K562 (cell line): ENCODE data around the gene CSTPP1. TPM values are rescaled to one million over a fixed set of nuclear protein-coding genes. Genes with fewer than 3 reads are reported as not detected.

ENCODE experiments used
- CCAR2 ChIP-seq: fragments of 200-400 bp; formaldehyde crosslinking; IDR thresholded peaks from 2 replicates; pipeline ENCODE4 v1.6.1; 2017; ENCODE audit warnings: mild to moderate bottlenecking, low read depth, low read length
- CCNT2 ChIP-seq: IDR thresholded peaks from 2 replicates; pipeline ENCODE4 v1.6.1; 2011; ENCODE audit warnings: borderline replicate concordance, low read depth, mild to moderate bottlenecking, moderate library complexity, mixed read lengths, low read length; ENCODE audit not compliant: insufficient read length; ENCODE audit errors: extremely low read depth
- CREB5 ChIP-seq: fragments of 250-450 bp; sonication (Bioruptor Pico); IDR thresholded peaks from 2 replicates; pipeline ENCODE4 v1.5.0; 2020; ENCODE audit warnings: mild to moderate bottlenecking
- CTBP1 ChIP-seq: fragments of 450-650 bp; IDR thresholded peaks from 2 replicates; pipeline ENCODE4 v1.6.1; 2016; ENCODE audit warnings: borderline replicate concordance
- MCM7 ChIP-seq, 2 experiments: fragments of 450-650 bp; IDR thresholded peaks; 2 replicates each; pipeline ENCODE4 v1.6.1; 2016 to 2018
- NCOA6 ChIP-seq: fragments of 450-650 bp; IDR thresholded peaks from 2 replicates; pipeline ENCODE4 v1.6.1; 2017; ENCODE audit warnings: mild to moderate bottlenecking
- NFIC ChIP-seq: fragments of 450-650 bp; IDR thresholded peaks from 2 replicates; pipeline ENCODE4 v1.6.1; 2017; ENCODE audit warnings: mild to moderate bottlenecking, inconsistent platforms
- PCBP1 ChIP-seq: fragments of 200-400 bp; formaldehyde crosslinking; IDR thresholded peaks from 2 replicates; pipeline ENCODE4 v1.6.1; 2018; ENCODE audit warnings: mild to moderate bottlenecking, low read depth, low read length; ENCODE audit not compliant: poor library complexity, severe bottlenecking
- PHF8 ChIP-seq: fragments of 200-600 bp; sonication (generic); IDR thresholded peaks from 2 replicates; pipeline ENCODE4 v1.6.1; 2012; ENCODE audit warnings: mixed run types, mild to moderate bottlenecking, inconsistent platforms, low read length, moderate library complexity, borderline replicate concordance
- POLR2G ChIP-seq: fragments of 200-400 bp; formaldehyde crosslinking; IDR thresholded peaks from 2 replicates; pipeline ENCODE4 v1.6.1; 2017; ENCODE audit warnings: low read depth, mild to moderate bottlenecking, antibody characterized with exemption, low read length, moderate library complexity
- SIX5 ChIP-seq, 2 experiments: IDR thresholded peaks; 2 replicates each; pipeline ENCODE4 v1.6.1; 2011; ENCODE audit warnings: low read length in 2 of 2, borderline replicate concordance in 1 of 2, low read depth in 1 of 2, mild to moderate bottlenecking in 1 of 2, moderate library complexity in 1 of 2; ENCODE audit not compliant: insufficient read depth in 1 of 2
- TGIF2 ChIP-seq: sonication (generic); formaldehyde crosslinking; IDR thresholded peaks from 2 replicates; pipeline ENCODE4 v1.8.1; 2022; ENCODE audit warnings: mild to moderate bottlenecking, missing genetic modification reagents, moderate library complexity
- VEZF1 ChIP-seq: fragments of 200-800 bp; sonication (Bioruptor generic); IDR thresholded peaks from 2 replicates; pipeline ENCODE4 v1.6.1; 2017; ENCODE audit warnings: missing genetic modification characterization, missing compliant biosample characterization
- YBX1 ChIP-seq: fragments of 450-650 bp; IDR thresholded peaks from 2 replicates; pipeline ENCODE4 v1.7.1; 2016; ENCODE audit warnings: mild to moderate bottlenecking
- ZBTB8A ChIP-seq: fragments of 450-650 bp; IDR thresholded peaks from 2 replicates; pipeline ENCODE4 v1.6.1; 2018; ENCODE audit warnings: mild to moderate bottlenecking, moderate library complexity; ENCODE audit not compliant: partially characterized antibody
- ZC3H4 ChIP-seq: sonication (generic); formaldehyde crosslinking; IDR thresholded peaks from 2 replicates; pipeline ENCODE4 v1.9.0; 2021; ENCODE audit warnings: missing genetic modification reagents, borderline replicate concordance
- ZNF143 ChIP-seq: sonication (generic); formaldehyde crosslinking; IDR thresholded peaks from 2 replicates; pipeline ENCODE4 v1.9.0; 2022; ENCODE audit warnings: mild to moderate bottlenecking, missing genetic modification reagents
- ZNF23 ChIP-seq: fragments of 250-450 bp; sonication (Bioruptor Pico); IDR thresholded peaks from 2 replicates; pipeline ENCODE4 v1.4.0; 2020; ENCODE audit warnings: mild to moderate bottlenecking
- ZNF584 ChIP-seq: fragments of 200-800 bp; sonication (Bioruptor generic); IDR thresholded peaks from 2 replicates; pipeline ENCODE4 v1.6.1; 2016; ENCODE audit warnings: low read depth, mild to moderate bottlenecking, missing genetic modification characterization, missing compliant biosample characterization
- polyA plus RNA-seq, 8 experiments: library from polyadenylated mRNA; depleted of rRNA in 4 of 8; stranded (reverse) in 5 of 8; unstranded in 3 of 8; fragments of >200 nt; fragmentation: Nextera tagmentation in 2 of 8; fragmentation: Illumina TruSeq in 1 of 8; extraction: Ambion mirVana in 2 of 8; extraction: Trizol in 1 of 8; gene quantifications; 2 replicates each; pipeline versions ENCODE4 v1.2.1 to v1.2.3, GENCODE V29; 2011 to 2014; ENCODE audit warnings: inconsistent platforms in 1 of 8, missing spikeins in 1 of 8
- total RNA-seq, 7 experiments: library from RNA; depleted of rRNA in 6 of 7; stranded (reverse); fragments of >200 nt in 6 of 7; fragmentation: Illumina TruSeq in 2 of 7; extraction: Trizol in 2 of 7; gene quantifications; 2 replicates each; pipeline versions ENCODE4 v1.2.1 to v1.2.3, GENCODE V29; 2011 to 2021; ENCODE audit warnings: low replicate concordance in 1 of 7
- TF ChIP-seq, protein P1 (sequence below): sonication (generic); formaldehyde crosslinking; IDR thresholded peaks from 2 replicates; pipeline ENCODE4 v1.8.0; 2023; ENCODE audit warnings: mild to moderate bottlenecking, missing genetic modification reagents
- TF ChIP-seq, protein P2 (sequence below): fragments of 250-450 bp; sonication (Bioruptor Pico); IDR thresholded peaks from 2 replicates; pipeline ENCODE4 v1.5.0; 2021

CSTPP1 gene
- total and polyA plus RNA-seq, 9 of the 15 experiments (the other 6 are each of a cell fraction or from before 2014, with no cell fraction given) = 6.5 to 17.8 (median 9.2) TPM

- no peak for TF ChIP-seq TGIF2 (CRISPR knock-in tag)
- no peak for TF ChIP-seq ZNF584 (CRISPR knock-in tag)
- TF ChIP-seq VEZF1 (CRISPR knock-in tag) = peak; percentile 79
- no peak for TF ChIP-seq ZBTB8A
- TF ChIP-seq ZNF143 (CRISPR knock-in tag) = no peak
- TF ChIP-seq POLR2G = peak; percentile 72
- TF ChIP-seq MCM7 (IDR thresholded peaks at IDR 0.05) = no peak
- no peak for TF ChIP-seq CCAR2
- peak; percentile 27; the same call in 1 of the 2 replicates for TF ChIP-seq NFIC
- TF ChIP-seq ZC3H4 (CRISPR knock-in tag) = no peak
- TF ChIP-seq PCBP1 = peak; percentile 0
- TF ChIP-seq YBX1 = no peak
- TF ChIP-seq ZNF23 (CRISPR knock-in tag) = no peak
- TF ChIP-seq PHF8 = peak; percentile 76; the same call in 1 of the 2 replicates
- TF ChIP-seq, protein P1, sequence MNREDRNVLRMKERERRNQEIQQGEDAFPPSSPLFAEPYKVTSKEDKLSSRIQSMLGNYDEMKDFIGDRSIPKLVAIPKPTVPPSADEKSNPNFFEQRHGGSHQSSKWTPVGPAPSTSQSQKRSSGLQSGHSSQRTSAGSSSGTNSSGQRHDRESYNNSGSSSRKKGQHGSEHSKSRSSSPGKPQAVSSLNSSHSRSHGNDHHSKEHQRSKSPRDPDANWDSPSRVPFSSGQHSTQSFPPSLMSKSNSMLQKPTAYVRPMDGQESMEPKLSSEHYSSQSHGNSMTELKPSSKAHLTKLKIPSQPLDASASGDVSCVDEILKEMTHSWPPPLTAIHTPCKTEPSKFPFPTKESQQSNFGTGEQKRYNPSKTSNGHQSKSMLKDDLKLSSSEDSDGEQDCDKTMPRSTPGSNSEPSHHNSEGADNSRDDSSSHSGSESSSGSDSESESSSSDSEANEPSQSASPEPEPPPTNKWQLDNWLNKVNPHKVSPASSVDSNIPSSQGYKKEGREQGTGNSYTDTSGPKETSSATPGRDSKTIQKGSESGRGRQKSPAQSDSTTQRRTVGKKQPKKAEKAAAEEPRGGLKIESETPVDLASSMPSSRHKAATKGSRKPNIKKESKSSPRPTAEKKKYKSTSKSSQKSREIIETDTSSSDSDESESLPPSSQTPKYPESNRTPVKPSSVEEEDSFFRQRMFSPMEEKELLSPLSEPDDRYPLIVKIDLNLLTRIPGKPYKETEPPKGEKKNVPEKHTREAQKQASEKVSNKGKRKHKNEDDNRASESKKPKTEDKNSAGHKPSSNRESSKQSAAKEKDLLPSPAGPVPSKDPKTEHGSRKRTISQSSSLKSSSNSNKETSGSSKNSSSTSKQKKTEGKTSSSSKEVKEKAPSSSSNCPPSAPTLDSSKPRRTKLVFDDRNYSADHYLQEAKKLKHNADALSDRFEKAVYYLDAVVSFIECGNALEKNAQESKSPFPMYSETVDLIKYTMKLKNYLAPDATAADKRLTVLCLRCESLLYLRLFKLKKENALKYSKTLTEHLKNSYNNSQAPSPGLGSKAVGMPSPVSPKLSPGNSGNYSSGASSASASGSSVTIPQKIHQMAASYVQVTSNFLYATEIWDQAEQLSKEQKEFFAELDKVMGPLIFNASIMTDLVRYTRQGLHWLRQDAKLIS (CRISPR knock-in tag) = no peak
- TF ChIP-seq CTBP1 = peak; percentile 71
- TF ChIP-seq, protein P2, sequence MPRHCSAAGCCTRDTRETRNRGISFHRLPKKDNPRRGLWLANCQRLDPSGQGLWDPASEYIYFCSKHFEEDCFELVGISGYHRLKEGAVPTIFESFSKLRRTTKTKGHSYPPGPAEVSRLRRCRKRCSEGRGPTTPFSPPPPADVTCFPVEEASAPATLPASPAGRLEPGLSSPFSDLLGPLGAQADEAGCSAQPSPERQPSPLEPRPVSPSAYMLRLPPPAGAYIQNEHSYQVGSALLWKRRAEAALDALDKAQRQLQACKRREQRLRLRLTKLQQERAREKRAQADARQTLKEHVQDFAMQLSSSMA (CRISPR knock-in tag) = no peak
- TF ChIP-seq CREB5 (CRISPR knock-in tag) = no peak
- TF ChIP-seq SIX5 (IDR thresholded peaks at IDR 0.05; ENCODE audit: borderline replicate concordance in 1 of 2, insufficient read depth in 1 of 2, low read depth in 1 of 2, low read length in 2 of 2) = no peak
- peak; percentile 42 for TF ChIP-seq CCNT2
- TF ChIP-seq NCOA6 = peak; percentile 24; the same call in 1 of the 2 replicates
Observed at GRCh38 chr11:47186076-47186699, 249.6 kb downstream of the CSTPP1 start, which contains the start of gene PACSIN3 (continued).
